Measurements from ENCODE around the gene TIMM23.

Gene TIMM23

GRCh38 chr10:46012746-46013145 lies 40.5 kb downstream of the TIMM23 start:
- H3K9me3 ChIP-seq (ENCODE audit: control insufficient read depth, insufficient read depth, low read depth, low read length) = no peaks in the 10 kb centered on the region
- no peaks in the 10 kb centered on the region for H3K4me1 ChIP-seq (ENCODE audit: control insufficient read depth, insufficient read depth, low read length)
- no peaks in the 10 kb centered on the region for H3K27me3 ChIP-seq (ENCODE audit: control insufficient read depth, insufficient read depth, low read length)
- peaks cover 92% of the 10 kb centered on the region for H3K36me3 ChIP-seq (ENCODE audit: control insufficient read depth, insufficient read depth, low read length)
- H3K4me3 ChIP-seq (ENCODE audit: low read depth, low read length) = no peak overlapping the region
- no peak overlapping the region for H3K27ac ChIP-seq (ENCODE audit: low read depth, low read length)
- H3K9ac ChIP-seq (ENCODE audit: low read length) = no peak overlapping the region

GRCh38 chr10:46014206-46014605 lies 41.9 kb downstream of the TIMM23 start:
- Histone ChIP-seq H3K27me3 (ENCODE audit: control insufficient read depth, insufficient read depth, low read length) (no peaks in the 10 kb centered on the region), H3K9me3 (ENCODE audit: control insufficient read depth, insufficient read depth, low read depth, low read length) (no peaks in the 10 kb centered on the region), H3K27ac (ENCODE audit: low read depth, low read length) (no peak overlapping the region), H3K36me3 (ENCODE audit: control insufficient read depth, insufficient read depth, low read length) (peaks cover 77% of the 10 kb centered on the region), H3K4me1 (ENCODE audit: control insufficient read depth, insufficient read depth, low read length) (peaks cover 2% of the 10 kb centered on the region), H3K4me3 (ENCODE audit: low read depth, low read length) (no peak overlapping the region), H3K9ac (ENCODE audit: low read length) (no peak overlapping the region)

DNA sequence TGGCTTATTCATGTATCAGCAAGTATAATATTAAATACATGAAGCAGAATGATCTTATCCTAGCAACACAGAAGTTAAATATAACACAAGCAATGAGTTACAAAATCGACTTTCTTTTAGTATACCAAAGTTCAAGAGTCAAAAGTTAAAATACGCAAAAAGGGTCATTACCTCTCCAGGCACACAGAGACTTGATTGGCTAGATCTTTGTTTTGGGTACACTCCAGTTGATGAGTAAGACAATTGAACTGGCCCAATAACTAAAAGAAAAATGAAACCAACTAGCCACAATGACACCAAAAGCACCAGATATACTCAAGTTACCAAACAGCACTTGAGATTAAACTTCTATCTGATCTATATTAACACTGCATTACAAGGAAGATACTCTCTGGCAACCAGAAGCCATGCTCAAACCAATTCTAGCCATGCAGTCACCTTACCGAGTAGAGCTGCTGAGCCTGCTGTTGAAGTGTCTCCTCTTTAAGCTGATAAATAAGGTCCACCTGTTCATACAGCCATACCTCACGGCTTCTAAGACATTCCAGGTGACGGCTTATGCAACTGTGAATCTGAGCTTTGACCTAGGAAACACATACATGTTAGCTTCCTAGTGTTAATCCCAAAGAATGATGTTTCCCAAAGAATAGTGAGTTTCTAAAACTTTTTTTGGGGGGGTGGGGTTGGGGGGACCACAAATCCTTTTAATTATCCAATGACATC lies 42.6 kb downstream of the TIMM23 start:
- Histone ChIP-seq H3K4me1 (ENCODE audit: control insufficient read depth, insufficient read depth, low read length) (peaks cover 8% of the 10 kb centered on the region), H3K27ac (ENCODE audit: low read depth, low read length) (no peak overlapping the region), H3K9ac (ENCODE audit: low read length) (no peak overlapping the region), H3K36me3 (ENCODE audit: control insufficient read depth, insufficient read depth, low read length) (peaks cover 71% of the 10 kb centered on the region), H3K4me3 (ENCODE audit: low read depth, low read length) (no peak overlapping the region), H3K27me3 (ENCODE audit: control insufficient read depth, insufficient read depth, low read length) (no peaks in the 10 kb centered on the region), H3K9me3 (ENCODE audit: control insufficient read depth, insufficient read depth, low read depth, low read length) (no peaks in the 10 kb centered on the region)

DNA sequence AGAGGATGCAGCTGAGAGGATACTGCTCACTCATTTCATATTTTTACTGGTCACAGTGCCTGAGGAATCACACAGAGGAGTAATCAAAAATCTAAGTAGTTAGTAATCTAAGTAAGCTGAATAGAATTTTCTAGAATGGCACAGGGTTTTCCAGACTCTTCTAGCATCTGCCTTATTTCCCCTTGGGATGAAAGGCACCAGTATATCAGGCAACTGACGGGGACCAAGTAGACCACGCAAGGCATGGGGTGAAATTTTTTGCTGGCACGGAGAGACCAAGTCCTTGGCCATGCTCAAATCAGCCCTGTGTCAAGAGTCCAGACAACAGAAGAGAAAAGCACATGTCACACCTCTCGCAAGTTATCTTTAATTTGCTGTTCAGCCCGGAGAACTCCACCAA lies 43.9 kb downstream of the TIMM23 start:
- H3K4me1 ChIP-seq (ENCODE audit: control insufficient read depth, insufficient read depth, low read length) = peaks cover 21% of the 10 kb centered on the region
- no peak overlapping the region for H3K27ac ChIP-seq (ENCODE audit: low read depth, low read length)
- H3K4me3 ChIP-seq (ENCODE audit: low read depth, low read length) = no peak overlapping the region
- H3K36me3 ChIP-seq (ENCODE audit: control insufficient read depth, insufficient read depth, low read length) = peaks cover 58% of the 10 kb centered on the region
- H3K9ac ChIP-seq (ENCODE audit: low read length) = no peak overlapping the region
- H3K9me3 ChIP-seq (ENCODE audit: control insufficient read depth, insufficient read depth, low read depth, low read length) = no peaks in the 10 kb centered on the region
- no peaks in the 10 kb centered on the region for H3K27me3 ChIP-seq (ENCODE audit: control insufficient read depth, insufficient read depth, low read length)

DNA sequence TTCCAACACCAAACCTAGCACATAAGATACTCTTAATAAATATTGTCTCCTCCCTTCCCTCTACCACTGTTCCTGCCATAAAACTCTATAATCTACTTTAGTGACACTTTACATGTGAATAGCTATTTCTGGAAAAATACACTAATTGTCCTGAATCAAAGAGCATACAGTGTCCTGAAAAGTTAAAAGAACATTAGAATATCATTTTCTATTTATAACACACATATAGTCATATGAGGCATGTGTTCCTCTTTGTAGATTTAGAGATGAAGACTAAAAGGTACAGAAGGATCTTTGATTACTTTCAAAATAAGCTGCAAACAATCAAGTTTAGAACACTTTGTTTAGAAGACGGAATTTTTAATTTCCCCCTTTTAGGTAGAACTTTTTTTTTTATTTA lies 44.5 kb downstream of the TIMM23 start:
- Histone ChIP-seq H3K27me3 (ENCODE audit: control insufficient read depth, insufficient read depth, low read length) (no peaks in the 10 kb centered on the region), H3K4me1 (ENCODE audit: control insufficient read depth, insufficient read depth, low read length) (peaks cover 24% of the 10 kb centered on the region), H3K9me3 (ENCODE audit: control insufficient read depth, insufficient read depth, low read depth, low read length) (no peaks in the 10 kb centered on the region), H3K36me3 (ENCODE audit: control insufficient read depth, insufficient read depth, low read length) (peaks cover 53% of the 10 kb centered on the region), H3K4me3 (ENCODE audit: low read depth, low read length) (no peak overlapping the region), H3K9ac (ENCODE audit: low read length) (no peak overlapping the region), H3K27ac (ENCODE audit: low read depth, low read length) (no peak overlapping the region)

DNA sequence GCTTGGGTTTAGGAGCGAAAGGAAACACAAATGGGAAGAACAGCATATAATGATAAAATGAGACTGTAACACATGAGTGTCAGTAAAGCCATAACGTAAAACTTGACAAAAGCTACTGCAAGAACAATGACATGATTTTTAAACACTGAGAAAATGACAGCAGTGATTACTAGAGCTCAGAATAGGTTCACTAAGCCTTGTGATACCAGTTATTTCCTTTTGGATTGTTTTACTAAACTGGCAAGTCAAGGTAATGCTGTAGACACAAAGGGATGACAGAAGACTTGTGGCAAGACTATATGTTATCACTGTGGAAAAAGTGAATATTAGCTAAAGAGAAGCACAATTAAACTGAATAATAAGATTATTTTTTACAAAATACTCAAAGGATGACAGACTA lies 45.4 kb downstream of the TIMM23 start:
- H3K27ac ChIP-seq (ENCODE audit: low read depth, low read length) = no peak overlapping the region
- H3K36me3 ChIP-seq (ENCODE audit: control insufficient read depth, insufficient read depth, low read length) = peaks cover 44% of the 10 kb centered on the region
- H3K4me3 ChIP-seq (ENCODE audit: low read depth, low read length) = no peak overlapping the region
- no peaks in the 10 kb centered on the region for H3K9me3 ChIP-seq (ENCODE audit: control insufficient read depth, insufficient read depth, low read depth, low read length)
- peaks cover 24% of the 10 kb centered on the region for H3K4me1 ChIP-seq (ENCODE audit: control insufficient read depth, insufficient read depth, low read length)
- H3K9ac ChIP-seq (ENCODE audit: low read length) = no peak overlapping the region
- no peaks in the 10 kb centered on the region for H3K27me3 ChIP-seq (ENCODE audit: control insufficient read depth, insufficient read depth, low read length)

GRCh38 chr10:46018453-46019176 lies 46.3 kb downstream of the TIMM23 start:
- H3K9ac ChIP-seq (ENCODE audit: low read length) = no peak overlapping the region
- no peak overlapping the region for H3K4me3 ChIP-seq (ENCODE audit: low read depth, low read length)
- no peak overlapping the region for H3K27ac ChIP-seq (ENCODE audit: low read depth, low read length)
- H3K36me3 ChIP-seq (ENCODE audit: control insufficient read depth, insufficient read depth, low read length) = peaks cover 36% of the 10 kb centered on the region
- H3K27me3 ChIP-seq (ENCODE audit: control insufficient read depth, insufficient read depth, low read length) = no peaks in the 10 kb centered on the region
- H3K4me1 ChIP-seq (ENCODE audit: control insufficient read depth, insufficient read depth, low read length) = peaks cover 25% of the 10 kb centered on the region
- no peaks in the 10 kb centered on the region for H3K9me3 ChIP-seq (ENCODE audit: control insufficient read depth, insufficient read depth, low read depth, low read length)

- peaks cover 27% of the 10 kb centered on the region for H3K4me1 ChIP-seq (ENCODE audit: control insufficient read depth, insufficient read depth, low read length)
- H3K27me3 ChIP-seq (ENCODE audit: control insufficient read depth, insufficient read depth, low read length) = no peaks in the 10 kb centered on the region
- no peak overlapping the region for H3K4me3 ChIP-seq (ENCODE audit: low read depth, low read length)
- H3K36me3 ChIP-seq (ENCODE audit: control insufficient read depth, insufficient read depth, low read length) = peaks cover 30% of the 10 kb centered on the region
- no peak overlapping the region for H3K27ac ChIP-seq (ENCODE audit: low read depth, low read length)
- H3K9ac ChIP-seq (ENCODE audit: low read length) = no peak overlapping the region
- H3K9me3 ChIP-seq (ENCODE audit: control insufficient read depth, insufficient read depth, low read depth, low read length) = no peaks in the 10 kb centered on the region
Measured at GRCh38 chr10:46019177-46019528, 46.9 kb downstream of the TIMM23 start.

GRCh38 chr10:46019569-46020343 lies 47.5 kb downstream of the TIMM23 start:
- H3K36me3 ChIP-seq (ENCODE audit: control insufficient read depth, insufficient read depth, low read length) = peaks cover 24% of the 10 kb centered on the region
- H3K4me3 ChIP-seq (ENCODE audit: low read depth, low read length) = no peak overlapping the region
- no peak overlapping the region for H3K27ac ChIP-seq (ENCODE audit: low read depth, low read length)
- H3K4me1 ChIP-seq (ENCODE audit: control insufficient read depth, insufficient read depth, low read length) = peaks cover 27% of the 10 kb centered on the region
- no peaks in the 10 kb centered on the region for H3K9me3 ChIP-seq (ENCODE audit: control insufficient read depth, insufficient read depth, low read depth, low read length)
- H3K9ac ChIP-seq (ENCODE audit: low read length) = no peak overlapping the region
- H3K27me3 ChIP-seq (ENCODE audit: control insufficient read depth, insufficient read depth, low read length) = no peaks in the 10 kb centered on the region

DNA sequence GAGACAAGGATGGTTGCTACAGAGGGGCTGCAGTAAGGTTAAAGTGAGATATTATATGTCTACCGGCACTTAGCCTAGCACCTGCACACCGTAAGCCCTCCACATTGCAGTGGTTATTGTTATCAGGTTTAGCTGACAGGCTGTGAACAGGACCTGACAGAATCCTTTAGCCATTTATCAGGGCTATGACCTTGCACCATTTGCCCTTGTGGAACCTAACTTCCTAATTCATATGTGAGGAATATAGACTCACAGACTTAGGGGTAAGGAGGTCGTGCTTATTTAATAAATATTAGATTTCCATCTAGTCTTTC lies 48.0 kb downstream of the TIMM23 start:
- no peaks in the 10 kb centered on the region for H3K27me3 ChIP-seq (ENCODE audit: control insufficient read depth, insufficient read depth, low read length)
- H3K36me3 ChIP-seq (ENCODE audit: control insufficient read depth, insufficient read depth, low read length) = peaks cover 19% of the 10 kb centered on the region
- no peak overlapping the region for H3K27ac ChIP-seq (ENCODE audit: low read depth, low read length)
- no peak overlapping the region for H3K4me3 ChIP-seq (ENCODE audit: low read depth, low read length)
- H3K9me3 ChIP-seq (ENCODE audit: control insufficient read depth, insufficient read depth, low read depth, low read length) = no peaks in the 10 kb centered on the region
- peaks cover 30% of the 10 kb centered on the region for H3K4me1 ChIP-seq (ENCODE audit: control insufficient read depth, insufficient read depth, low read length)
- no peak overlapping the region for H3K9ac ChIP-seq (ENCODE audit: low read length)

All from HUES6 (cell line).